HG03442 (cell line): Measurements from ENCODE around the gene TAF3.

Source experiments
- ATAC-seq: cut with Tn5 transposase; IDR thresholded peaks from one replicate; pipeline ENCODE4 v1.9.1; 2021; ENCODE audit warnings: mild to moderate bottlenecking, moderate library complexity; ENCODE audit not compliant: unreplicated experiment

The TAF3 gene

GRCh38 chr10:7932301-7933036 is 114.2 kb downstream of the TAF3 start:
- ATAC-seq: no peak

- ATAC-seq: no peak
These were observed 115.0 kb downstream of the TAF3 start for GRCh38 chr10:7933262-7933661.

DNA sequence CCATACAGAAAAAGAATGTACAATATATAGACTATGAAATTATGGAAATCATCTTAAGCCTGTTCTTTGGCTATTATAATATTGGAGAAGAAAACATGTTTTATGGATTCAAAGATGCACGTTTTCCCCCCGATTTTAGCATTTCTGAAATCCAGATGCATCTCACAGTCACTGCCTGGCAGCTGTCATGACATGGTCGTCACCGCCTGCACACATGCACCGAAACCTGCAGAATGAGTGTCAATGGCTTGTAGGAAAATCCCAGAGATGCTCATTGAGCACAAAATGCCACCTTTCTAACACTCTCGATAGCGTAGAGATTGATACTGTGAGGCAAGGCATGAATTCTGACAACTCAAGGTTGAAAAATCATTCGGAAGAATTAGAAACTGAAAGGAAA is 115.5 kb downstream of the TAF3 start:
- no peak for ATAC-seq

DNA sequence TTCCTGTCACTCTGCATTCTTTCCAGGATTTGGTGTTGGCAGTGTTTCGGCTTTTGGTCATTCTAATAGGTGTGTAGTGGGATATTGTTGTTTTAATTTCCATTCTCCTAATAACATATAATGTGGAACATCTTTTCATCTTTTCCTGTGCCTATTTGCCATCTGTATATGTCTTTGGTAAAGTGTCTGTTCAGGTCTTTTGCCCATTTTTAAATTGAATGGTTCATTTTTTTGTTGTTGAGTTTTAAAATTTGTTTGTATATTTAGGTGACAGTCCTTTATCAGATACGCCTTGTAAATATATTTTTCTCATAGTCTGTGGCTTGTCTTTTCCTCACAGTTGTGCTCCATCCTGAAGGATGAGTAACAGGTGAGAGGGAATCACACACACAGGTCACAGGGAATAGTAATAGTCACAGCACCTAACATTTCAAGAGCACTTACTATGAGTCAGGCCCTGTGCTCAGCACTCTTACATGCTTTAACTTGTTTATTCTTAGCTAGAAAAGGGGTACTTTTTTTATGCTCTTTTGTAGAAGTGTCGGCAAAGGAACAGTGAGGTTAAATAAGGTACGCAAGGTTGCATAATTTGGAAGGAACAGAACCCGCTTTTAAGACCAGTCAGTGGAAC is 119.1 kb downstream of the TAF3 start:
- ATAC-seq: no peak

- ATAC-seq: no peak
These were observed 123.3 kb downstream of the TAF3 start for GRCh38 chr10:7941576-7941975.

DNA sequence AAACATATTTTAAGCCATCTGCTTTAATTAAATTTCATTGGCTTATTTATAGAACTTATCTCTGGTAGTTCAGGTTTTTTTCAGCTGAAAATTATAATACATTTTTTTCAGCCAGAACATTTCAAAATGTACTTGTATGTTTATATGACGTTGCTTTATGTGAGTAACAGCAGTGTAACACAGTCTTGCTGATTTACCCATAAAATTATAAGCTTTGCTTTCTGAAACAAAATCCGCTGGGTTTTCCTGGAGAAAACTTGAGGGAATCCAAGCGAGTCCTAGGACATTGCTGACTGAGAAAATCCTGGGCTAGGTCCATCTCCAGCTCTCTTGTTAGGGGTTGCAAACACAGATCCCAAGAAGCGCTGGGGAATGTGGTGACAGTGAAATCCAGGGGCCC is 124.0 kb downstream of the TAF3 start:
- no peak for ATAC-seq

- ATAC-seq: no peak
These were observed 124.6 kb downstream of the TAF3 start for GRCh38 chr10:7942859-7943258.

DNA sequence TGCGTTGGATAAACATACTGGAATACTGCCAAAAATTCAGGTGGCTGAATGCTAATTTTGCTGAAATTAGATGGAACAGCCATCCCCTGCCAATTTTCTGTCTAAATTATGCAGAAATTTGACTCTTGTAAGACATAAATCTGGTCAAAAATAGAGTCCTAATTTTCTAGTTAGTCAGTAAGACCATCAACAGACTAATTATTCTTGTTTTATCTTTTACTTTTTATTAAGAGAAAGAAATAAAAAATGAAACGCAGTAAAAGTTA is 125.8 kb downstream of the TAF3 start:
- no peak for ATAC-seq

DNA sequence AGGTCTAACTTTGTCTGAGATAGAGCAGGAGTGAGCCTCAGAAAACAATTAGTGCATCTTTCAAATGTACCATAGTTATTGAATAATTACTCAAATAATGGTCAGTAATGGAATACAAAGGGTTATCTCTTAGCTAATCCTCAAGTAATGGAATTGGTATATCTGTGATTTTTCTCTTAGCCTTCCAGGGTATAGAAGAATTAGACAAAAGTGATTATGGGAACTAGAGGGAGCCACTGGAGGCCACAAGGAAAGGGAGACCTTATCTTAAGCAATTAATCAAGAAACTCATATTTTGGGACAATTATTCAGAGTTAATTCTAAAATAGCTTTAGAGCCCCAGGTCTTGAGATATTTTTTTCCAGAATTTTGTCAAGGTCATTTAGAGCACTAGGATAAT is 126.2 kb downstream of the TAF3 start:
- ATAC-seq: no peak

DNA sequence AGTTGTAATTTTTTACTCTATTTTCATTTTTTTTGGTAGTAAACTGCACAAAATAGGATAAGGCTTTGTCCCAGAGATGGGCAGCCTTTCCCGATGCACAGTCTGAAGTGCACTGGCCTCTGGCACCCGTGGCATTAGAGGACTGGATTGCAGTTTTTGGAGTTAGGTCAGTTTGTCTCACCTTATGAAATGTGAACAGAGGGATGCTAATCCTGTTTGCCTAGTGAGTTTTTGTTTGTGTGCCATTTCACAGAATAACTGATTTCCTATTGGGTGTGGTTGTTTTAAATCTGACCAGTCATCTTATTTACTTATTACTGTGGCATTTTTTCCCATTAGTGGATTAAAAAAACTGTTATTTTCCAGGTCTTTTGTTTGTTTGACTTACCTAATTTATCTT is 126.7 kb downstream of the TAF3 start:
- no peak for ATAC-seq

DNA sequence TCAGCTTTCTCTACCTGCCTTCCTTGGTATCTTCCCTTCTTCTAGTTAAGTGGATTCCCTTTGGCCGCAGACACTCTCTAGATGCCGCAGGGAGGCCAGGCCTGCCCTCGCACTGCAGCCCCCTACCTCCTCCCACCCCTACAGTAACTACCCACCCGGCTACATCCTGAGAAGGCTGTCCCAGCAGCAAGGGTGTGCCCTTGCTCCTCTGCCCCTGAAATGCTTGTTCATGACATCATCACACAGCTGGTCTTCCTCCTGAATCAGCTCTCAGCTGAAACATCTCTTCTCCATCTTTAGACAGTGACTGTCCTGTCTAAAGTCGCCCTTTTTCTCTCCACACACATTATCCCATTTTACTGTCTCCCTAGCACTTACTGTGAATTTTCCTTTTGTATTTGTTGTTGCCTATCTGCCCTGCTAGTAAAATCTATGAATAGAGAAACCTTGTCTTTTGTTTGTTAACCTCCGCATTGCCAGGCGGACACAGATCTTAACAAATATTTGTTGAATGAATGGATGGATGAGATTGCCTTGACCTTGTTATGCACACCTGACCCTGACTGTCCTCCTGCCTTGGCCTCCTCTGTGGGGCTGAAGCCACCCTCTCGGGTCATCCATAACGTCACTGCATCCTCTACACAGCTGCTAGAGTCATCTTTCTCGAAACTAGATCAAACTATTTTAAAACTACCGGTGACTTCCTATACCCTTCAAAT is 127.3 kb downstream of the TAF3 start:
- no peak for ATAC-seq

DNA sequence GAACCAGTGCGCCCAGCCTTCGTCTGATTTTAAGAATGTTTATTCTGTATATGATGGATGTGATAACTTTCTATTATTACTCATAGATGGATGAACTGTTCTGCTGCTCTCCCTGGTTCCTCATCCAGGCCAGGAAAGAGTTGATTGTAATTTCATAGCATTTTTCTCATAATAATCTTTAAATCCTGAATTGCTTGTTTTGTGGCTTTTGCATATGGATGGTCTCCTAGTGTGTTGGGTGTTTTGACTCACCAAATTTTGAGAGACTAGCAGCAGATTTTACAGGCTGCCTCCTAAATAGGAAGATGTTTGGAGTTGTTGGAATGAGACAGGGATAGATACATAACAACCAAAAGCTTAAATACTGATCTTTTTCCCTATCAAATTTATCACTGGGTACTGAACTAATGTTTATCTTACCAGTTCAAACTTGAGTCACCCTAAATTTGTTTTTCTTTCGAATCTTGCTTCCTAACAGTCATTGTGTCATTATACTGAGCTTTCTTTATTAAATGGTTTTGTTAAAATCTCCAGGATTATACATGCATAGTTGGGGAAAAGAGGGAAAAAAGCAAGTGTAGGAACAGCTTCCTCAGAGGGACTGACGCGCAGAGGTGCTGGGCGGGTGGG is 130.2 kb downstream of the TAF3 start:
- ATAC-seq: no peak

DNA sequence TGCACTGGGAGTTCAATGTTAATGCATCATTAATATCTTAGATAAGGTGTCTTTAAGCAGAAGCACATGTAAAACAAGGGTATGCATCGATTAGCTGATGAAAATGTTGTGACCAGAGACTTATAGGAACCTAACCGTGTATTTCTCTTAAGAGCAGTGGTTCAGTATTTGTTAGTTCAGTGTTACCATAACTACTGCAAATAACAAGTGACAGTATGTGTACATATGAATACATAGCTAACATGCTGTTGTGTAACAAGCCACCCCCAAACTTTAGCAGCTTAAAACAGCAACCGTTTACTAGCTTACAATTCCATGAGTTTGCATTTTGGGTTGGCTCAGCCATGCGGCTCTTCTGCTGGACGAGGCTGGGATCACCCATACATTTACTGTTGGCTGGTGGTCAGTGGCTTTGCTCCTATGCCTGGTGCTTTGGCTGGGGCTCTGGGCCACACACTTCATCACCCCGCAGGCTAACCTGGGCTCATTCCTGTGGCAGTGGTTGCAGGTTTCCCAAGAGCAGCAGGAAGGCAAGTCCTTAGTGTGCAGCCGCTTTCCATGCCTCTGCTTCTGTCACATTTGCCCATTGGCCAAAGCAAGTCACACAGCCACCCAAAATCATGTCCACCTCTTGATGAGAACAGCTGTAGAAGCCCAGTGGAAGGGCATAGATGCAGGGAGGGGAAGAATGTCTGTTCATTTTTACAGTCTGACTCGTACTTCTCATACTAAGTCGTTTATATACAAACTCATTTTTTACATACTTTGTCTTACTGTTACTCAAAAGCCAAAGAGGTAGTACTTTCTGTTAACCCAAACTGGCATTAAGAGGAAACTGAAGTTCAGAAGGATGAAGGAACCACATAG is 132.9 kb downstream of the TAF3 start:
- ATAC-seq: no peak

DNA sequence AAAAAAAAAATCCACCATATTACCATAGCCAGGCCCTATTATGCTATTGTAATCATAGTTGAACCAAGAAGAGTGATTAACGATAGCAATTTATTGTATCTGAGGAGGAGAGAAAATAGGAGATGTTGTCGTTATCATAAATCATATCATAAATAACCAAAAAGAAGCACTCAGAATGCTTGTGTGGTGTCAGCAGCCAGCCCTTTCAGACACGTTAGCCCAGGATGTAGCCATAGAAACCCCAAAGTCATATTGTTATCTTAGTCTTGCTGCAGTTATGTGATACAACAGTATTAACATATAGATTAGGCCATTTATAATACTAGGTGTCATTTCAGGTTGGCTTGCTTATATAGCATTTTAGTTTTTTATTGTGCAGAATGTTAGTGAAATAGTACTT is 134.0 kb downstream of the TAF3 start:
- no peak for ATAC-seq

DNA sequence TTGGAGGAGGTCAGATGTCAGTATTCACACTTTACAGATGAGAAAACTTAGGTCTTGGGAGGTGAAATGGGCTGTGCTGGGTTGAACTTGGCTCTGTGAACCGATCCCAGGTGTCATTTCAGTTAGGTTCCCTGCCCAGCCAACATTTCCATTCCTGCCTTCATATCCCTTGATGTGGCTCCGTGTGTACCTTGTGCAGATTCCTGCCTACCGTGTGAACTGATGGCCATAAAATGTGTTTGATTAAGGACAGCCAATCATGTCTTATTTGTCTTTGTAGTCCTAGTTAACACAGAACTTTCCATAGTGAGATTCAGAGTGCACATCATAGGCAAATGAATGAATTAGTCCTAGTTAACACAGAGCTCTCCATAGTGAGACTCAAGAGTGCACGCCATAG is 135.1 kb downstream of the TAF3 start:
- no peak for ATAC-seq

- ATAC-seq: no peak
These were observed 137.1 kb downstream of the TAF3 start for GRCh38 chr10:7955446-7955845.

DNA sequence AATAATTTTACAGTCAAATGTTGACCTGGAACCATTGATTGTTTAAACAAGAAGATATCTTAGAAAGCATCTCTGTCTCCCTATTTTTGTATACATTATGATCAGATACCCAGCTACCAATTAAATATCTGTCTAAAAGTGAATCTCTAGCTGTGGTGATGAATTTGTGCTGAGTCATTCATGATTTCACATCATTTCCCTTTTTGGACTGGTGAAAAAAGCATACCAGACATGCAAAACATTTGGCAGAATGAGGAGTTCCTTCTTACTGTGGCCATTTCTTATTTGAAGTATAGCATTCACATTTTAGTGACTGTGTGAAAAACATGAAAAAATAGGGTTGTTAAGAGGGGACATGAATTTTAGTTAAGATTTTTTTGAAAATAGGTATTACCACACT is 138.2 kb downstream of the TAF3 start:
- ATAC-seq: peak; percentile 99

DNA sequence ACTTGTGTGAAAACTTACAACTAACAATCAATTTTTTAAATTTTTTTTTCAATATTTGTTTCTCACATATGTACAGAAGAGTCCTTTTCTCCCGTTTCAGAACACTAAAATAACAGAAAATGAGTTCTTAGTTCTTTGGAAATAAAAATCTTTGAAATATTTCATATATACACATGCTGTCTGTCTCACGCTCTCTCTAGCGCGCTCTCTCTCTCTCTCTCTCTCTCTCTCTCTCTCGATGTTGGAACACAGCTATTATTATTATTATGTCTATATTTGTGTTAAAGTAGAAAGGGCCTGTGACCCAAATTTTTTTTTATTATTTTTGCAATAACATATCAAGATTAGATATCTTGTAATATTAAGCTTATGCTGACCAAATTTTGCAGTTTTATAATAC is 139.3 kb downstream of the TAF3 start:
- ATAC-seq: no peak

DNA sequence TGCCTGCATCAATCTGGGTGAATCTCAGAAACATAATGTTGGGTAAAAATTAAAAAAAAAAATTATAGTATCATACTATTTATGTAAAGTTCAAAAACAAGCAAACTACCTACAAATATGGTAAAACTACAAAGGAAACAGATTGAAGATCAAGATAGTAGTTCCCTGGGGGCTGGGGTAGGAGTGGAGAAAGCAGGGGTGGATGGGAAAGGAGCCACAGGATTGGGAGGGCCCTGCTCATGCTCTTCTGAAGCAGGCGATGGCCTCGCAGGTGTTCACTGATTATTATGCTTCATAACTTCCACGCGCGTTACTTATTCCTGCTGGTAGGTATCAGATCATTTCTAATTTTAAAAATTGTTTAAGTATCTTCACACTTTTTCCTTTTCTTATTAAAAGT is 140.1 kb downstream of the TAF3 start:
- ATAC-seq: no peak

GRCh38 chr10:7960108-7960507 is 141.8 kb downstream of the TAF3 start:
- ATAC-seq: no peak

DNA sequence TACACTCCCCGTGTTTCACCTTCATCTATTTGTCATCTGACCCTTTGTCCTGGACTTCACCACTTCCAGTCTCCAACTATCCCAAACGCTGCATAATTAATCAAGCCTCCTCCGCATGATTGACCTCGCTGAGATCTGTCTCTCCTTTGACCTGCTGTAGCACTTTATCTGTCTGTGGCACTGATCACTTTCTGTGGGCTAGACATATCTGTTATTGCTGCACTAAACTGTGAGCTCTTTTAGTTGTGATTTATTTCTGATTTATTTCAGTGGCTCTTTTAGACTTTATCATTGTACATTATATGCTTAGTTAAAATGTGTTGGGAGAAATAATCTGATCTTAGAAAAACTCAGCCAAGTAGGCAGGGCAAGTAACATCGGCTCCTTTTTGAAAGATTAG is 144.3 kb downstream of the TAF3 start:
- no peak for ATAC-seq
